ENCODE data around the gene TACC2.

The TACC2 gene

DNA sequence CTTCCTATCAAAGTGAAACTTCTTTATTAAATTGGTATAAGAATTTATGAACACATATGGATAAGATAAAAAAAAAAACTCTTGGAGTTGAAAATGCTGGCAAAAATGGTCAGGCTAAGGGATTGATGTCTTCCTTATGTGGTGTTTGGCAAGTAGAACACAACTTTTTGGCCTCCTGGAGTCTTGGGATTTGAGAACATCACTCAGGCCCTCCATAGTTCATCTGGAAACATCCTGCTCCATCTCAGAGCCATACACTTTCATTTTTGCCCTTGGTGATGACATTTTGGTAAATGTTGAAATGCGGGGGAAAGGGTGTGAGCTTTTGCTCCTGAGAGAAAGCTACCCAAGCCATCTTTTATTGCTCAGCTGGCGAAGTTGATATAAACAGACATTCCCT, 254.6 kb downstream of the TACC2 start:
- no peak for DNase-seq (ENCODE audit: low read depth)
- H3K4me3 ChIP-seq (ENCODE audit: low read depth, low read length) = no peak overlapping the region

DNA sequence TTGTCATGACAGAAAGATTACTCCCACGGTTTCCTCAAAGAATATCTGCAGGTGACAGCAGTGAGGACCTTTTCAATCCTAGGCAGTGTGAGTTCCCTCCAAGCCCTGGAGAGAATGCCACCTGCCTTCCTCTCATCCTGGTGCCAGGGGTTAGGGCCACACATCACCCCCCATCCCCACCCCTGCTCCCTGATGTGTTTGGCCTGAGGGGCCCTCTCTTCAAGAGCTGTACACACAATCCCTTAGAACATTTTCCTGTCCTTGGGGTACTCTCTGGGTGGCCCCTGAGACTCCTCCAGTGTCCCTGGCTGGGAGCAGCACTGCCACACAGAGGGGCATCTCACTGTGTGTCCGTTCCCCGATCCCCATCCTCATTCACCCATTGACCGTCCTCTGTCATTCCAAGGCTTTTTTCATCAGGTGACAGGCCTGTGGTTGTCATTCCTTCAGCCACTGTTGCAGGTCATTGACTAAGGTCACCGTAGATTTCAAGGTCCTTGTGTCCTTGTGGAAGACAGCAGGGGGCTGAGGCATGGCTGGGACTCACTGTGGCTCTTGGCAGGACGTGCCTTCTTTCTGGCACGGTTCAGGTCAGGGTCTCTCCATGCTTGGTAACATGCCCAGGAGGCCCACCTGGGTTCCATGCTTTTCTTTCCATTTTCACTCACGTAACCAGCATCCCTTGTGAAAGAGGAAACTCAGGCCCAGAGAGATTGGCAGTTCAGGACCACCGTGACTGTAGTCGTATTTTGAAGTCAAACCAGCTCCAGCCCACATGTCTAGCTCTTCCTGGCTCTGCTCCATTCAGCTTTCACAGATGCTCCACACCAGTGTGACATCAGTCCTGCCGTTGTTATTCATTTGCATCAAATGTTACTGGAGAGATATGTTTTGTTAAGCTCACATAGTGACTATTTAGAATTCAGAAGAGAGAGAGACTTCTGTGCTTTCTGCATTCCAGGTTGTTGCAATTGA, 255.3 kb downstream of the TACC2 start:
- DNase-seq (ENCODE audit: low read depth) = no peak
- TF ChIP-seq, protein P1, sequence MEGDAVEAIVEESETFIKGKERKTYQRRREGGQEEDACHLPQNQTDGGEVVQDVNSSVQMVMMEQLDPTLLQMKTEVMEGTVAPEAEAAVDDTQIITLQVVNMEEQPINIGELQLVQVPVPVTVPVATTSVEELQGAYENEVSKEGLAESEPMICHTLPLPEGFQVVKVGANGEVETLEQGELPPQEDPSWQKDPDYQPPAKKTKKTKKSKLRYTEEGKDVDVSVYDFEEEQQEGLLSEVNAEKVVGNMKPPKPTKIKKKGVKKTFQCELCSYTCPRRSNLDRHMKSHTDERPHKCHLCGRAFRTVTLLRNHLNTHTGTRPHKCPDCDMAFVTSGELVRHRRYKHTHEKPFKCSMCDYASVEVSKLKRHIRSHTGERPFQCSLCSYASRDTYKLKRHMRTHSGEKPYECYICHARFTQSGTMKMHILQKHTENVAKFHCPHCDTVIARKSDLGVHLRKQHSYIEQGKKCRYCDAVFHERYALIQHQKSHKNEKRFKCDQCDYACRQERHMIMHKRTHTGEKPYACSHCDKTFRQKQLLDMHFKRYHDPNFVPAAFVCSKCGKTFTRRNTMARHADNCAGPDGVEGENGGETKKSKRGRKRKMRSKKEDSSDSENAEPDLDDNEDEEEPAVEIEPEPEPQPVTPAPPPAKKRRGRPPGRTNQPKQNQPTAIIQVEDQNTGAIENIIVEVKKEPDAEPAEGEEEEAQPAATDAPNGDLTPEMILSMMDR (conservative IDR thresholded peaks at IDR 0.05; ENCODE audit: low read depth, low read length) = no peak

More for the DNA sequence above, 254.6 kb downstream of the TACC2 start:
- TF ChIP-seq, protein P1 (conservative IDR thresholded peaks at IDR 0.05; ENCODE audit: low read depth, low read length) = no peak

DNA sequence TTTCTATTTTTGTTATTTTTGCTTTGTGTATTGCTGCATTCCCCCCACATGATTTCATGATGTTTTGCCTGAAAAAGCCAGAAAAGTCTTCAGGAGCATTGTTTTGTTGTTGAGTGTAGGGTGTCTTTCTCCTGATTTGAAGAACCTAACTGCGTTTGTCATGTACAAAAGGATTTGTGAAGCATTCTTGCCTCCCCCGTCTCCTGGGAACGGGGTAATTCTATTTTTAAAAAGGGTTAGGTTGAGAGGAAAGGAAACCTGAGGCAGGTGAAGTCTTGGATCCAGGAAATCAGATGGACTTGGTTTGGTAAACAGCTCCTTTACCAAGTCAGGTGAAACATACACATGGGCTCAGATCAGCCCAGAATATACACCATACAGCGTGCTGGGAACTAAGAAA, 256.2 kb downstream of the TACC2 start:
- no peak overlapping the region for H3K4me3 ChIP-seq (ENCODE audit: low read depth, low read length)
- TF ChIP-seq, protein P1 (conservative IDR thresholded peaks at IDR 0.05; ENCODE audit: low read depth, low read length) = no peak
- no peak for DNase-seq (ENCODE audit: low read depth)

More for the DNA sequence above, 255.3 kb downstream of the TACC2 start:
- H3K4me3 ChIP-seq (ENCODE audit: low read depth, low read length) = no peak overlapping the region

DNA sequence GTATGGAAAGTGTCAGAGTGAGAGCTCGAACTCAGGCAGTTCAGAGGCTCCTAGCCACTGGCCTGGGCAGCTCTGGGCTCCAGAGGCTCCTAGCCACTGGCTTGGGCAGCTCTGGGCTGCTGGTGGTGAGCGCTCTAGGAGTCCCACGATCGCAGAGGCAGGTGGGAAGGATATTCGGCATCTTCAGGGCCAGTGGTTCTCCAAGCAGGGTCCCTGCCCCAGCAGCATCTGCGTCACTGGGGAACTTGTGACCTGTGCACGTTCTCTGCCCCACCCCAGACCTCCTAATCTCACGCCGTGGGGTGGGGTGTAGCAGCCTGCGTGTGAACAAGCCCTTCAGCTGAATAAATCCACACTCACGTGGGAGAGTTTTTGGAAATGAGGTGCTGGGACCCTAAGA, 256.9 kb downstream of the TACC2 start:
- H3K4me3 ChIP-seq (ENCODE audit: low read depth, low read length) = no peak overlapping the region
- TF ChIP-seq, protein P1 (conservative IDR thresholded peaks at IDR 0.05; ENCODE audit: low read depth, low read length) = no peak
- no peak for DNase-seq (ENCODE audit: low read depth)

DNA sequence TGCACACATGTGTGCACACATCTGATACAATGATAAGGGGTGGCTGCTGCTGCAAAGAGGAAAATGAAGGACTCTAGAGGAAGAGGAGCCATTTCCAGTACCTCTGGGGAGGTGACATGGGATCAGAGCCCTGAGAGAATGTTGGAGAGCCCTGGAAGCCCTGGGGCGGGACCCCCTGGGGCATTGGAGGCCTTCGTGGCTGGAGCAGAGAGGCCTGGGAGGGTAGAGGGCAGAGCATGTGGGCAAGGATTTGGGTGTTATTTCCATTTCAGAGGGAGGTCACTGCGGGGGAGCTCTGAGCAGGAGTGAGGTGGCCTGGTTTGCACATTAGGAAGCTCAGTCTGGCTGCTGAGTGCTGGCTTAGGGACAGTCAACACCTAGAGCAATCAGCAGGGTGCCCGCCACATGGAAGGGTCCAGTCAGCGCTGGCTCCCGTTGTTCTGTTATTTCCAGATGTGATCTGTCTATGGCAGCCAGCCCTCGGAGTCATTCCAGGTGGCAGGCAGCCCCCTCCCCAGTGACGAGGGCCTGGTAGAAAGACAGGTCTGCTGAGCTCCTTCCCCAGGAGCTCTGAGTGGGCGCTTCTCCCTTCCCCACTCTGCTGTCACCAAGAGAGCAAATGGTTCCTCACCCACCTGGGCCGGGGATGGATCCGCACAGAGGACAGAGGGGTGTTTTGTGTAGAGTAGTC, 258.0 kb downstream of the TACC2 start:
- DNase-seq (ENCODE audit: low read depth) = no peak
- TF ChIP-seq, protein P1 (conservative IDR thresholded peaks at IDR 0.05; ENCODE audit: low read depth, low read length) = no peak
- no peak overlapping the region for H3K4me3 ChIP-seq (ENCODE audit: low read depth, low read length)

DNA sequence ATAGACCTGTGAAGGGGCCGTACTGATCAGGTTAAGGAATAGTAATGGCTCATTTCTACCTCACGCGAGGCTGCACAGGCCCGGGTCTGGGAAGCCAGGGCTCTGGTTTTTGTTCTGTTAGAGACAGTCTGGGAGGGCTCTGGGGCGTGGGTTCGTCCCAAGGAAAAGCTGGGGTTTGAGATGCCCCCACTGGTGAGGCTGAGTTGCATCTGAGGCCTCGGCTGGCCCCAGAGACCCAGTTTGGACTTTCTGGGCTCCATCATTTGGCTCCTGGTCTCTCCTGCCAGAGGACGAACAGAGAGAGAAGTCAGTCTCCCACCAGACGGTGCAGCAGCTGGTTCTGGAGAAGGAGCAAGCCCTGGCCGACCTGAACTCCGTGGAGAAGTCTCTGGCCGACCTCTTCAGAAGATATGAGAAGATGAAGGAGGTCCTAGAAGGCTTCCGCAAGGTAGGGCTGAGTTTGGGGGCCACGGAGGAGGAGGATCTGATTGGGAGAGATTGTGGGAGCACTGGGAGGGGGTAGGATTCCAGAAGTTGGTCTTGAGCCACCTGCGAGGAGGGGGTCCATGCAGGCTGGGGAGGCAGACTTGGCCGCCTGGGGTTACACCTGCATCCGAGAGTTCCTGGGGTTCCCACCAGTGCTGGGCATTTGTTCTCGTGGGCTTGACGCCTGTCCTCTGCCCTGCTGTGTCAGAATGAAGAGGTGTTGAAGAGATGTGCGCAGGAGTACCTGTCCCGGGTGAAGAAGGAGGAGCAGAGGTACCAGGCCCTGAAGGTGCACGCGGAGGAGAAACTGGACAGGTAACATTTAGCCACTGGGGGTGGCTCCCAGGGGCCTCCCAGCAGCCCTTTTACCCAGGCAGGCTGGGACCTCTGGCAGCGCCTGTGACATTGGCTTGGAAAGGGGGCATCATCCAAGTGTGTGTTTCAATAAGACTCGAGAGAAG, 259.7 kb downstream of the TACC2 start:
- TF ChIP-seq, protein P1 (conservative IDR thresholded peaks at IDR 0.05; ENCODE audit: low read depth, low read length) = no peak
- DNase-seq (ENCODE audit: low read depth) = no peak
- H3K4me3 ChIP-seq (ENCODE audit: low read depth, low read length) = no peak overlapping the region
